Hippocampal formation (tissue), 2 donors: ENCODE measurements around the gene CTIF.

ENCODE experiments used
- DNase-seq, 2 donors: peaks; one replicate each; lab custom pipeline; 2025; lab: John Stamatoyannopoulos, UW

Gene CTIF

DNA sequence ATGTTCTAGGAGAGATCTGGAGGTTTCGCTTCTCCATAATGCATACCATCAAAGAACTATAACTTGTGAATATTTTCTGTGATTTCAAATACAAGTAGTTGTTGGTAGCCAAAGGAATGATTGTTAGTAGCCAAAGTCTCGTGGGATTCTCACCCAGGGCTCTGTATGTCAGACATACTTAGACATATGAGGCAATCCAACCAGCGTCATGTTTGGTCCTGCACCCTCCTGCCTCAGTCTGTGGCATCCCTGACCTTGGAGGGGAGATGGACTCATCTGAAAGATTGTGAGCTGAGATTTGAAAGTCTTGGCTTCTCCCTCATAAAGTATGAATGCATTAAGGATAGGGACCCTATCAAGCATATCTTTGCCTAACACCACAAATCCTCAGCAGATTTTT lies 81.2 kb downstream of the CTIF start:
- no peak for DNase-seq

GRCh38 chr18:48621240-48621639 lies 82.4 kb downstream of the CTIF start:
- DNase-seq = no peak

DNA sequence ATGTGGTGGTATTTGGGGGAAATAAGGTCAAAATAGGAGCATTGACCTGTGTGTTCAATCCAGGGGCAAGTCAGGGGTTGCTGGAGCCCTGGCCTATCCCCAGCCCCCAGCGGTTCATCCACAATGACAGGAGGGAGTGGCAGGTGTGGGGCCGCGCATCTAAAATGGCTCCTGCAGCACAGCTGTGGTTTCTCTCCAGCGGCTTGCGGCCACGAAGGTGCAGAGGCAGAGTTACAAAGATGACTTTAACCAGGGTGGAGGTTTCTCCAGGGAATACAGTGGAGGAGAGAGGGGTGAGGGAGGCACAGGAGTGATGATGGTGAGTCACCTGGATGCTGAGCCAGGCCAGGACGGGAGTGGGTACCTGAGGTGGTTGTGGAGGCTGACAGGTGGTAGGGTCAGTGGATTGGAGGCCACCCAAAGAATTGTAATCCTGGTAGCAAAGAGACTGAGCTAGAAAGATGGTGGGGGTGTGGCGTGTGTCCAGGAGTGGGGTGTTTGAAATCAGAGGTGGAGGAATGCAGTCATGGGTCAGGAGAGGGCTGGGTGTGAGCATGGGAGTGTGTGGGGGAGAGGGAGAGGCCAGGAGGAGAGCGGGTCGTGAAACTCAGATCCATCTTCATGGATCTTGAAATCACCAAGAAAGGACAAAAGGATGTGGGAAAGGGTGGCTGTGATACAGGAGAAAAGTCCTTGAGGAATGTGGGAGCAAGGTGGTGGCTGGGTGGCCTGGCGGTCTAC lies 83.2 kb downstream of the CTIF start:
- no peak for DNase-seq

- DNase-seq = no peak
Measured at GRCh38 chr18:48622911-48623431, 84.1 kb downstream of the CTIF start.

DNA sequence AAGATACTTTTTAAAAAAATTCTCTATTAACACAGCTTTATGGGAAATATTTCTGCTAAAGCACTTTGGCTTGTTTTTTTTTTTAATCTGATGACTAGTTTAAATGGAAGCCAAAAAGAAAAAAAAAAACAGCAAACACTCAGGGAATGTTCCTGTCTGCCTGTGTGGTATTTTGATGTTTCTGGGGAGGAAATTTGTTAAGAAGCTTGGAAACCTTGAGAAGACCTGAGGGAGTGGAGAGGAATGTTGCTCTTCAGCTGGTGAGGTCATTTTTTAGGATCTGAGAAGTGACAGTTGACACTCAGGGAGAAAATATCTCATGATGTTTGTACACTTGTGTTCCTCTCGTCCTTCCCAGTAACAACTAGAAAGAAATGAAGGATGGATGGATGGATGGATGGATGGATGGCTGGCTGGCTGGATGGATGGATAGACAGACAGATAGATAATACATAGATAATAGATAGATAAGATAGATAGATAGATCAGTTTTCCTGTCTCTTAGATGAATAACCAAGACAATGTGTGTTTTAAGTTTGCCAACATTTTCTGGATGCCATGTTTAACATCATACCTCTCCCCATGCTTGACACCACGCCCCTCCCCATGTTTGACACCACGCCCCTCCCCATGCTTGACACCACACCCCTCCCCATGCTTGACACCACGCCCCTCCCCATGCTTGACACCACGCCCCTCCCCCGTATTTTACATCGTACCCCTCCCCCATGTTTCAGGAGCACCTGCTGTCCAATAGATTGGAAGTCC lies 84.8 kb downstream of the CTIF start:
- DNase-seq = no peak

- DNase-seq = no peak
Measured at GRCh38 chr18:48624856-48625255, 86.0 kb downstream of the CTIF start.

- DNase-seq = no peak
Measured at GRCh38 chr18:48627216-48627615, 88.4 kb downstream of the CTIF start.

- no peak for DNase-seq
Measured at GRCh38 chr18:48629730-48630324, 91.0 kb downstream of the CTIF start.

- no peak for DNase-seq
Measured at GRCh38 chr18:48631851-48632250, 93.0 kb downstream of the CTIF start.

DNA sequence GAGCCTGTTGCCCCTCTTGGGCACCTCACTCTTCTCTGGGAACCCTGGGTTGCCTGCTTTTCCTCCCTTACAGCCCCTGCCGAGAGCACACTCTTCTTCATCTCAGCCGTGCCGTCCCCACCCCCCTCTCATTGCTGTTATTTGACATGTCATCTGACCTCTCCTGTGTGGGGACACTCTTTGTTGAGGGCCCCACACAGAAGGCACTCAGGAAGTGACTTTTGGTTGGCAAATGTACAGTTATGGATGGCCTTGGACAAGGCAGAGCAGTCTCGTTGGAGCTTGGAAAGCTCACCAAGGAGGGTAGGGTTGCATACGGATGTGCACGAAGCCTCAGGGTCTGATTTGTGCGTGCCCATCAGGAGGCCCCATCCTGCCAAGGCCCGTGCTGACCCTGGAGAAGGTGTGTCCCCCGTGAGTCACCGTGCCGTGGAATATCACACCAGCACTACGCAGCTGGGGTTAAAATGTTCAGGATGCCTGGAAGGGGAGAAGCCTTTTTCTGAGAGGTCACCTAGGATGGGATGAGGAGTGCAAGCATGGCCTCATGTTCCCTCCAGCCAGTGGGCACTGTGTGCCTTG lies 93.9 kb downstream of the CTIF start:
- DNase-seq = no peak

- DNase-seq = no peak
Measured at GRCh38 chr18:48634491-48634890, 95.7 kb downstream of the CTIF start.

GRCh38 chr18:48634975-48635374 lies 96.1 kb downstream of the CTIF start:
- no peak for DNase-seq

- DNase-seq = no peak
Measured at GRCh38 chr18:48635806-48636205, 97.0 kb downstream of the CTIF start.

DNA sequence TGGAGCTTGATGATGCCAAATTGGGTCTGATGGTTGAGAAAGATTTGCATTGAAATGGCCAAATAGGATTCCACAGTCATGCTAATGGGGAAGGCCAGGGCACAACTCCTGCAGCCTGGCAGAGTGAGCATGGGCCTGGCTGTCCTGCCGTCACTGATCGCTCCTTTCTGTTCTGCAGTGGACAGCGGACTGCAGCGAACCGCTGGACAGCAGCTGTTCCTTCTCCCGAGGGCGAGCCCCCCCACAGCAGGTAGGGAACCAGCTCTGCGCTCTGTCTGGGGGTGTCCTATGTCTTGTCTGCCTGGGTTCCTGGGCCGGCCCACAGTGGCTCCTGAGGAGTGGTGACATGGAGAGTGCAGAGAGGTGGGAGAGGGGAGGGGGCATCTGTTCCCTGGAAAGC lies 97.6 kb downstream of the CTIF start:
- no peak for DNase-seq

- no peak for DNase-seq
Measured at GRCh38 chr18:48637081-48637990, 98.5 kb downstream of the CTIF start.

- no peak for DNase-seq
Measured at GRCh38 chr18:48638451-48638850, 99.6 kb downstream of the CTIF start.

DNA sequence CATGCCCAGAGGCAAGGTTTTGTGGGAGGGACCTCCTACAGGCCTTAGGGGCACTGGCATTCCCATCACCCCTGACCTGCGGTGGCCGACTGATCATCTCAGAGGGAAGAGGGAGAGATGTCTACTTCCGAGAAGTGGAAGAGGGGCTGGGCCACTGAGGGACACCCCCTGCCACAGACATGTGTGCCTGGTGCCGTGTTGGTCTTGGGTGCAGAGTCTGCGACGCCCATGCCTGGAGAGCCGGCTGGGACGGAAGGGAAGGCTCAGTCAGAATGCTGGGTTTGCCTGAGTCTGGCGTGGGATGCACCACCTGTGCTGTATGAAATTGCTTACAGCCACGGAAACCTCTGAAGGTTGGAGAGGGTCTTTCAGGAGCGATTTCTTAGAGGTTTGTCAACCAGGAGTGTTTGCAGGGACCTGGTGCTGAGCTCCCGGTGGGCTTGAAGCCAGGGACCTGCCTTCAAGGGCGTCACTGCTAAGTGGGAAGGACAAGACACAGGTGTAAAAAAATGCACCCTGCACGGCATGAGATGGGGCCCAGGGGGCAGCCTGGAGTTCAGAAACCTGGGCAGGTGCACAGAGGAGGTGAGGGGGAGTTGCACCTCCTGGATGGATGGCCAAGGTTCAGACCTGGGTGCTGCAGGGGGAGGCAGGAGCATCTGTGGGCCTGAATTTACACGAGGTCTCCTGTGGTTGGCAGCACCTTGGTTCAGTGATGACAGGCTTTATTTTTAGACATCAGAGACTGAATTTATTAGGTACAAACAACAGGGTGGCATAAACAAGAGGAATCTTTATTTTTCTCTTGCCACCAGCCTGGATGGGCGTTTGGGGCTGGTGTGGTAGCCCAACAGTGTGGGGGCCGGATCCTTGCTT lies 100.3 kb downstream of the CTIF start:
- DNase-seq = no peak

GRCh38 chr18:48639772-48640432 lies 101.1 kb downstream of the CTIF start:
- DNase-seq = no peak

GRCh38 chr18:48640566-48641270 lies 101.9 kb downstream of the CTIF start:
- DNase-seq = no peak
